SK-N-SH (cell line): ENCODE measurements around the gene DSCAM. TPM values are rescaled to one million over a fixed set of nuclear protein-coding genes. Genes with fewer than 3 reads are reported as not detected.

ENCODE experiments used
- CTCF ChIA-PET: fragments of 300-600, 350-600 bp; formaldehyde crosslinking; extraction: SDS; loops from one replicate; lab custom pipeline; 2021; lab: Yijun Ruan, JAX
- POLR2A ChIA-PET: fragments of 350-600 bp; sonication (Branson Sonifier 250); formaldehyde crosslinking; extraction: SDS; loops from one replicate; lab custom pipeline; 2020; ENCODE audit warnings: antibody characterized with exemption, inconsistent platforms; lab: Yijun Ruan, JAX
- DNase-seq: peaks from one replicate; pipeline ENCODE4 v3.0.0; 2012
- H2AFZ ChIP-seq: fragments of 200-600 bp; sonication (generic); 2 replicates; pipeline ENCODE4 v1.8.1; 2016; ENCODE audit warnings: antibody characterized with exemption, mild to moderate bottlenecking, low read depth
- H3F3A ChIP-seq: fragments of 200-600 bp; sonication (generic); replicated peaks from 2 replicates; pipeline ENCODE3; 2016; ENCODE audit warnings: antibody characterized with exemption, mild to moderate bottlenecking; ENCODE audit not compliant: insufficient read depth
- H3K27ac ChIP-seq, 2 experiments: fragments of 200-500 bp in 1 of 2; fragments of 200-600 bp in 1 of 2; sonication (Bioruptor generic) in 1 of 2; sonication (generic), shearing (Covaris generic) in 1 of 2; 2 replicates each; pipeline versions ENCODE4 v1.5.1 to v1.6.1; 2014 to 2016; ENCODE audit warnings: low read depth in 2 of 2, inconsistent platforms in 1 of 2, low read length in 1 of 2, mild to moderate bottlenecking in 1 of 2, mixed read lengths in 1 of 2
- H3K27me3 ChIP-seq: fragments of 200-600 bp; sonication (generic), shearing (Covaris generic); 2 replicates; pipeline ENCODE4 v1.6.1; 2016; ENCODE audit warnings: mixed run types; ENCODE audit not compliant: insufficient read depth
- H3K36me3 ChIP-seq, 2 experiments: fragments of 200-500 bp in 1 of 2; fragments of 200-600 bp in 1 of 2; sonication (Bioruptor generic) in 1 of 2; sonication (generic) in 1 of 2; replicated peaks in 1 of 2; 2 replicates each; pipeline versions ENCODE3 to v1.5.1; 2014 to 2016; ENCODE audit warnings: low read length in 1 of 2, mild to moderate bottlenecking in 1 of 2; ENCODE audit not compliant: insufficient read depth in 2 of 2, control insufficient read depth in 1 of 2
- H3K4me1 ChIP-seq, 2 experiments: fragments of 200-500 bp in 1 of 2; fragments of 200-600 bp in 1 of 2; sonication (Bioruptor generic) in 1 of 2; sonication (generic), shearing (Covaris generic) in 1 of 2; 2 replicates each; pipeline versions ENCODE4 v1.5.1 to v1.6.1; 2014 to 2016; ENCODE audit warnings: low read depth in 1 of 2, low read length in 1 of 2, mixed run types in 1 of 2; ENCODE audit not compliant: insufficient read depth in 2 of 2, control insufficient read depth in 1 of 2
- H3K4me2 ChIP-seq: fragments of 200-600 bp; sonication (generic), shearing (Covaris generic); 2 replicates; pipeline ENCODE4 v1.6.1; 2017; ENCODE audit warnings: mixed run types
- H3K4me3 ChIP-seq, 2 experiments: fragments of 200-500 bp in 1 of 2; fragments of 200-600 bp in 1 of 2; sonication (Bioruptor generic) in 1 of 2; sonication (generic), shearing (Covaris generic) in 1 of 2; 2 replicates each; pipeline versions ENCODE4 v1.5.1 to v1.8.1; 2014 to 2016; ENCODE audit warnings: low read depth in 2 of 2, inconsistent platforms in 1 of 2, low read length in 1 of 2, mild to moderate bottlenecking in 1 of 2, mixed read lengths in 1 of 2, moderate library complexity in 1 of 2
- H3K79me2 ChIP-seq: fragments of 200-600 bp; sonication (generic); 2 replicates; pipeline ENCODE4 v1.8.1; 2017; ENCODE audit warnings: mild to moderate bottlenecking; ENCODE audit not compliant: insufficient read depth
- H3K9ac ChIP-seq: fragments of 200-600 bp; sonication (generic); 2 replicates; pipeline ENCODE4 v1.6.1; 2017; ENCODE audit warnings: mixed run types
- H3K9me2 ChIP-seq: fragments of 200-600 bp; sonication (generic); 2 replicates; pipeline ENCODE4 v1.6.1; 2017; ENCODE audit warnings: mixed run types
- H3K9me3 ChIP-seq: fragments of 200-600 bp; sonication (generic); 2 replicates; pipeline ENCODE4 v1.6.1; 2017; ENCODE audit warnings: mixed run types, mild to moderate bottlenecking, moderate library complexity
- H4K20me1 ChIP-seq: fragments of 200-600 bp; sonication (generic); 2 replicates; pipeline ENCODE4 v1.6.1; 2017; ENCODE audit warnings: mild to moderate bottlenecking, mixed run types; ENCODE audit not compliant: insufficient read depth
- CHD2 ChIP-seq: fragments of 150-350 bp; IDR thresholded peaks from 2 replicates; pipeline ENCODE4 v1.6.1; 2018; ENCODE audit warnings: low read length; ENCODE audit not compliant: partially characterized antibody
- ELF1 ChIP-seq: IDR thresholded peaks from 2 replicates; pipeline ENCODE4 v1.4.0; 2012
- EP300 ChIP-seq, 2 experiments: IDR thresholded peaks; 2 replicates each; pipeline versions ENCODE4 v1.4.0 to v1.6.1; 2012; ENCODE audit warnings: borderline replicate concordance in 1 of 2, low read depth in 1 of 2, low read length in 1 of 2
- EZH2phosphoT487 ChIP-seq: fragments of 200-600 bp; sonication (generic); IDR thresholded peaks from 2 replicates; pipeline ENCODE4 v1.6.1; 2017; ENCODE audit warnings: low read depth, mixed run types, mild to moderate bottlenecking, antibody characterized with exemption, moderate library complexity, borderline replicate concordance
- FOXJ3 ChIP-seq: sonication (generic); formaldehyde crosslinking; IDR thresholded peaks from 2 replicates; pipeline ENCODE4 v1.5.1; 2020; ENCODE audit warnings: mild to moderate bottlenecking, missing genetic modification reagents
- FOXM1 ChIP-seq: IDR thresholded peaks from 2 replicates; pipeline ENCODE4 v1.4.0; 2012; ENCODE audit warnings: low read depth, mild to moderate bottlenecking
- GABPA ChIP-seq: IDR thresholded peaks from 2 replicates; pipeline ENCODE4 v1.4.0; 2012; ENCODE audit warnings: low read depth, mild to moderate bottlenecking
- JUND ChIP-seq: IDR thresholded peaks from 2 replicates; pipeline ENCODE4 v1.4.0; 2012
- MAX ChIP-seq: IDR thresholded peaks from 2 replicates; pipeline ENCODE4 v1.4.0; 2012; ENCODE audit warnings: low read depth
- MEF2A ChIP-seq: IDR thresholded peaks from 2 replicates; pipeline ENCODE4 v1.4.0; 2012; ENCODE audit warnings: low read depth, borderline replicate concordance
- NFIC ChIP-seq: IDR thresholded peaks from 2 replicates; pipeline ENCODE4 v1.4.0; 2012; ENCODE audit warnings: borderline replicate concordance
- NRF1 ChIP-seq: IDR thresholded peaks from 2 replicates; pipeline ENCODE4 v1.6.1; 2012; ENCODE audit warnings: low read depth, mild to moderate bottlenecking, low read length
- POLR2AphosphoS5 ChIP-seq: IDR thresholded peaks from 2 replicates; pipeline ENCODE4 v1.6.1; 2012; ENCODE audit warnings: low read depth, low read length
- RAD21 ChIP-seq: IDR thresholded peaks from 2 replicates; pipeline ENCODE4 v1.6.1; 2012; ENCODE audit warnings: mild to moderate bottlenecking, low read length
- RCOR1 ChIP-seq: fragments of 150-350 bp; IDR thresholded peaks from 2 replicates; pipeline ENCODE4 v1.6.1; 2017; ENCODE audit warnings: antibody characterized with exemption, low read length
- RFX5 ChIP-seq: IDR thresholded peaks from 2 replicates; pipeline ENCODE4 v1.6.1; 2012; ENCODE audit warnings: mild to moderate bottlenecking, improper control_type of control experiment, low read length
- SIN3A ChIP-seq: IDR thresholded peaks from 2 replicates; pipeline ENCODE4 v1.6.1; 2012; ENCODE audit warnings: low read depth, mild to moderate bottlenecking, low read length, moderate library complexity, borderline replicate concordance
- TEAD4 ChIP-seq: IDR thresholded peaks from 2 replicates; pipeline ENCODE4 v1.4.0; 2012; ENCODE audit warnings: mild to moderate bottlenecking, borderline replicate concordance; ENCODE audit not compliant: insufficient read depth
- USF2 ChIP-seq: fragments of 150-350 bp; IDR thresholded peaks from 2 replicates; pipeline ENCODE4 v1.6.1; 2017; ENCODE audit warnings: antibody characterized with exemption, low read length, low read depth, borderline replicate concordance
- whole genome bisulfite sequencing: methylation state at CpG from one replicate; pipeline ENCODE4 v1.1.6; 2017; ENCODE audit warnings: low lambda C conversion rate; 5-methylcytosine and 5-hydroxymethylcytosine counted together
- polyA plus RNA-seq, 3 experiments: library from polyadenylated mRNA; depleted of rRNA; stranded (reverse); fragments of >200 nt; gene quantifications; 2 replicates each; pipeline ENCODE4 v1.2.3, GENCODE V29; 2012
- TF ChIP-seq, protein P1 (sequence below): IDR thresholded peaks from 2 replicates; pipeline ENCODE4 v1.4.0; 2012; ENCODE audit warnings: low read depth, borderline replicate concordance
- TF ChIP-seq, protein P2 (sequence below): IDR thresholded peaks from 2 replicates; pipeline ENCODE4 v1.4.0; 2012; ENCODE audit warnings: low read depth, borderline replicate concordance

The DSCAM gene
- polyA plus RNA-seq, 1 of the 3 experiments (the other 2 are of a cell fraction): not detected

- TF ChIP-seq POLR2AphosphoS5 (no peak), RFX5 (no peak), TEAD4 (no peak), EZH2phosphoT487 (no peak)
Observed at GRCh38 chr21:40647706-40648105, 199.3 kb downstream of the DSCAM start (continued).

DNA sequence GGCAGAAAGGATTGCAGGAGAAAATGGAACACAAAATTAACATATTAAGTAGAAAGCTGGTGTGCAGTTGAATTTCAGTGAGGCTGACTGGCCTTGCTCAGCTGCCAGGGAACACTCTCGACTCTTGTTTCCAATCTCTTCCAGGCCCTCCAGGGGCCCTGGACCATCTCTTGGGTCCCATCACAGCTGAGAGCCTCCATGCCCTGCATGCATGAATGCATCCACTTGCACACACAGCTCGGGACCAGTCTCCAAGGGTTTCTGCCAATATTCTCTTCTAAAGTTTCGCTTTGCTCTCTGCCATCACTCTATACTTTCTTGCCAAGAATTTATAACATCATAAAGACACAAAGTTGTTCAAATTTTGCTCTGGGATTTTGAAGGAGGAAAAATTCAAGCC, 200.3 kb downstream of the DSCAM start:
- Histone ChIP-seq H3K4me2 (no peak overlapping the region), H2AFZ (no peak overlapping the region), H3K9ac (no peak overlapping the region), H3F3A (no peaks in the 10 kb centered on the region), H3K9me3 (no peaks in the 10 kb centered on the region), H3K79me2 (no peaks in the 10 kb centered on the region), H3K27me3 (no peaks in the 10 kb centered on the region), H4K20me1 (no peaks in the 10 kb centered on the region), H3K4me3 (no peak overlapping the region), H3K36me3 (no peaks in the 10 kb centered on the region), H3K9me2 (no peaks in the 10 kb centered on the region), H3K27ac (no peak overlapping the region), H3K4me1 (no peaks in the 10 kb centered on the region)
- DNase-seq: no peak
- 7% methylated on average over 3 of the region's 3 CpGs for WGBS
- ChIA-PET POLR2A (no interaction called here), CTCF (no interaction called here)
- TF ChIP-seq RAD21: no peak
- TF ChIP-seq CHD2: no peak
- TF ChIP-seq RCOR1: no peak
- no peak for TF ChIP-seq ELF1
- no peak for TF ChIP-seq GABPA
- TF ChIP-seq NRF1: no peak
- no peak for TF ChIP-seq SIN3A
- TF ChIP-seq FOXM1: no peak
- no peak for TF ChIP-seq NFIC
- no peak for TF ChIP-seq FOXJ3 (CRISPR knock-in tag)
- TF ChIP-seq USF2: no peak
- TF ChIP-seq MAX: no peak
- TF ChIP-seq EP300 (IDR thresholded peaks at IDR 0.05; ENCODE audit: borderline replicate concordance in 1 of 2, low read depth in 1 of 2, low read length in 1 of 2): no peak

GRCh38 chr21:40641042-40641441, 205.9 kb downstream of the DSCAM start:
- H3K4me3 ChIP-seq: no peak overlapping the region; a peak in 1 of 4 replicates
- no peaks in the 10 kb centered on the region; a peak in 1 of 4 replicates for H3K4me1 ChIP-seq
- H3K9ac ChIP-seq: no peak overlapping the region
- no peak overlapping the region for H3K4me2 ChIP-seq
- ChIA-PET CTCF (no interaction called here), POLR2A (no interaction called here)
- no peak overlapping the region for H3K27ac ChIP-seq
- H3K79me2 ChIP-seq: no peaks in the 10 kb centered on the region
- DNase-seq: no peak
- H3K27me3 ChIP-seq: no peaks in the 10 kb centered on the region
- no peaks in the 10 kb centered on the region for H3K9me2 ChIP-seq
- no peaks in the 10 kb centered on the region for H4K20me1 ChIP-seq
- no peaks in the 10 kb centered on the region for H3K36me3 ChIP-seq
- 50% methylated on average over 7 of the region's 7 CpGs for WGBS
- no peaks in the 10 kb centered on the region for H3F3A ChIP-seq
- H2AFZ ChIP-seq: no peak overlapping the region
- H3K9me3 ChIP-seq: no peaks in the 10 kb centered on the region
- TF ChIP-seq MEF2A (no peak), TEAD4 (no peak), JUND (no peak), RFX5 (no peak), USF2 (no peak), FOXJ3 (CRISPR knock-in tag) (no peak)
- TF ChIP-seq, protein P1, sequence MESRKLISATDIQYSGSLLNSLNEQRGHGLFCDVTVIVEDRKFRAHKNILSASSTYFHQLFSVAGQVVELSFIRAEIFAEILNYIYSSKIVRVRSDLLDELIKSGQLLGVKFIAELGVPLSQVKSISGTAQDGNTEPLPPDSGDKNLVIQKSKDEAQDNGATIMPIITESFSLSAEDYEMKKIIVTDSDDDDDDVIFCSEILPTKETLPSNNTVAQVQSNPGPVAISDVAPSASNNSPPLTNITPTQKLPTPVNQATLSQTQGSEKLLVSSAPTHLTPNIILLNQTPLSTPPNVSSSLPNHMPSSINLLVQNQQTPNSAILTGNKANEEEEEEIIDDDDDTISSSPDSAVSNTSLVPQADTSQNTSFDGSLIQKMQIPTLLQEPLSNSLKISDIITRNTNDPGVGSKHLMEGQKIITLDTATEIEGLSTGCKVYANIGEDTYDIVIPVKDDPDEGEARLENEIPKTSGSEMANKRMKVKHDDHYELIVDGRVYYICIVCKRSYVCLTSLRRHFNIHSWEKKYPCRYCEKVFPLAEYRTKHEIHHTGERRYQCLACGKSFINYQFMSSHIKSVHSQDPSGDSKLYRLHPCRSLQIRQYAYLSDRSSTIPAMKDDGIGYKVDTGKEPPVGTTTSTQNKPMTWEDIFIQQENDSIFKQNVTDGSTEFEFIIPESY: no peak
- TF ChIP-seq, protein P2, sequence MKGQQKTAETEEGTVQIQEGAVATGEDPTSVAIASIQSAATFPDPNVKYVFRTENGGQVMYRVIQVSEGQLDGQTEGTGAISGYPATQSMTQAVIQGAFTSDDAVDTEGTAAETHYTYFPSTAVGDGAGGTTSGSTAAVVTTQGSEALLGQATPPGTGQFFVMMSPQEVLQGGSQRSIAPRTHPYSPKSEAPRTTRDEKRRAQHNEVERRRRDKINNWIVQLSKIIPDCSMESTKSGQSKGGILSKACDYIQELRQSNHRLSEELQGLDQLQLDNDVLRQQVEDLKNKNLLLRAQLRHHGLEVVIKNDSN: no peak
